ENCODE measurements around the gene TYW3. TPM values are rescaled to one million over a fixed set of nuclear protein-coding genes. Genes with fewer than 3 reads are reported as not detected.

Gene TYW3
- total and polyA plus RNA-seq, 2 of the 8 experiments (the other 6 are each of a cell fraction or from before 2014, with no cell fraction given), result 6.9 to 31.4 TPM

GRCh38 chr1:74737333-74737732, 4.4 kb downstream of the TYW3 start:
- CTCF ChIA-PET (ENCODE audit: partially characterized antibody), result interaction anchor here (0.9 to 2.2 kb wide), 4 partner anchors 8 to 48 kb away, joined by 3 to 9 read pairs (median 6); no protein-coding TSS in a partner anchor
- H3K79me2 ChIP-seq (ENCODE audit: control insufficient read depth in 1 of 2, insufficient read depth in 2 of 2, low read length in 2 of 2), result peaks cover 0 to 11% of the 10 kb centered on the region in 2 experiments; a peak in 1 of 4 replicates
- 93% methylated on average over 4 of the region's 4 CpGs; no CpG with 5 or more reads in 1 of the 2 experiments for WGBS, 2 experiments (ENCODE audit: extremely low coverage in 1 of 2, insufficient coverage in 1 of 2, insufficient read length in 1 of 2, insufficient replicate concordance in 2 of 2, low coverage in 1 of 2, low lambda C conversion rate in 2 of 2, missing lambda C conversion rate in 1 of 2)

More at GRCh38 chr1:74737333-74737732, 4.4 kb downstream of the TYW3 start:
- Histone ChIP-seq H3K56ac (replicated peaks; ENCODE audit: insufficient read length, low read depth, low read length) (no peak overlapping the region), H3K79me1 (ENCODE audit: low read depth, low read length) (no peaks in the 10 kb centered on the region), H2AK5ac (ENCODE audit: low read depth, low read length) (no peak overlapping the region), H3K9ac (replicated peaks in 1 of 4; ENCODE audit: extremely low read depth in 1 of 4, low read depth in 3 of 4, low read length in 3 of 4) (no peak overlapping the region), H2BK20ac (ENCODE audit: low read length) (no peak overlapping the region), H3K4ac (replicated peaks; ENCODE audit: insufficient read length, low read depth, low read length) (no peak overlapping the region), H3K36me3 (ENCODE audit: control insufficient read depth in 2 of 4, insufficient read depth in 4 of 4, low read length in 3 of 4) (peaks cover 4 to 39% (median 18%) of the 10 kb centered on the region in 4 experiments; a peak in 7 of 8 replicates), H3K23me2 (ENCODE audit: low read depth, low read length) (peaks cover 1% of the 10 kb centered on the region; the same call in 1 of the 2 replicates), H4K91ac (replicated peaks; ENCODE audit: insufficient read length, low read length) (no peak overlapping the region), H2BK120ac (replicated peaks; ENCODE audit: low read depth, low read length) (no peak overlapping the region), H4K8ac (ENCODE audit: extremely low read depth, insufficient read depth, low read length) (no peak overlapping the region), H3K18ac (ENCODE audit: extremely low read depth, low read length) (no peak overlapping the region), H4K20me1 (replicated peaks in 1 of 2; ENCODE audit: control insufficient read depth in 1 of 2, insufficient read depth in 2 of 2, low read length in 2 of 2) (no peaks in the 10 kb centered on the region), H3K27me3 (replicated peaks in 1 of 4; ENCODE audit: control insufficient read depth in 3 of 4, extremely low read depth in 1 of 4, insufficient read depth in 3 of 4, low read length in 3 of 4) (no peaks in the 10 kb centered on the region; a peak in 1 of 7 replicates), H3K4me3 (ENCODE audit: extremely low read depth in 1 of 4, insufficient read depth in 2 of 4, low read depth in 3 of 4, low read length in 4 of 4) (no peak overlapping the region), H3K4me1 (replicated peaks in 1 of 4; ENCODE audit: control insufficient read depth in 3 of 4, insufficient read depth in 4 of 4, low read length in 3 of 4) (peaks cover 0 to 2% (median 0%) of the 10 kb centered on the region in 4 experiments; a peak in 2 of 7 replicates), H2AFZ (ENCODE audit: low read length) (no peak overlapping the region), H3K9me3 (ENCODE audit: insufficient read depth in 2 of 2, low read depth in 1 of 2, low read length in 1 of 2) (0 out of 4 replicates have a peak, but pooled peaks cover 4 to 6% of the 10 kb centered on the region in 2 experiments), H2BK15ac (ENCODE audit: low read length) (no peak overlapping the region), H3K27ac (ENCODE audit: low read depth, low read length) (no peak overlapping the region), H3K23ac (ENCODE audit: insufficient read length) (no peak overlapping the region), H4K5ac (ENCODE audit: insufficient read length, low read depth, low read length) (no peak overlapping the region), H2BK12ac (ENCODE audit: low read depth, low read length) (no peak overlapping the region), H2BK5ac (ENCODE audit: low read depth, low read length) (no peak overlapping the region), H3K4me2 (ENCODE audit: insufficient read depth in 1 of 2, low read depth in 2 of 2, low read length in 2 of 2) (no peak overlapping the region), H3K14ac (ENCODE audit: insufficient read length) (no peak overlapping the region)
- DNase-seq (ENCODE audit: low read depth in 1 of 2, low spot score in 2 of 2) (no peak), FAIRE-seq (no peak)
- POLR2A ChIA-PET (ENCODE audit: partially characterized antibody), result interaction anchor here (1.2 kb wide), 2 partner anchors 10 to 24 kb away, joined by 3 read pairs; no protein-coding TSS in a partner anchor
- TF ChIP-seq RAD21 (IDR thresholded peaks at IDR 0.05 in 1 of 2, conservative IDR thresholded peaks at IDR 0.05 in 1 of 2; ENCODE audit: low read depth in 2 of 2, low read length in 2 of 2) (no peak), CTBP2 (IDR thresholded peaks at IDR 0.05; ENCODE audit: borderline replicate concordance, insufficient read depth, insufficient read length, low read length) (no peak), SIN3A (conservative IDR thresholded peaks at IDR 0.05 in 1 of 2, IDR thresholded peaks at IDR 0.05 in 1 of 2; ENCODE audit: low read depth in 1 of 2, low read length in 2 of 2) (no peak), CHD2 (IDR thresholded peaks at IDR 0.05; ENCODE audit: low read length) (no peak), KDM5A (IDR thresholded peaks at IDR 0.05; ENCODE audit: low read length) (no peak), PHF8 (conservative IDR thresholded peaks at IDR 0.05; ENCODE audit: low read depth, low read length) (no peak), BRCA1 (IDR thresholded peaks at IDR 0.05; ENCODE audit: low read depth, low read length) (no peak), YY1 (IDR thresholded peaks at IDR 0.05; ENCODE audit: low read depth, low read length) (no peak), ATF2 (IDR thresholded peaks at IDR 0.05; ENCODE audit: low read length) (no peak)
